MG63 (cell line): ENCODE data around the gene GZF1. TPM values are rescaled to one million over a fixed set of nuclear protein-coding genes. Genes with fewer than 3 reads are reported as not detected.

ENCODE experiments used
- DNase-seq: peaks from one replicate; pipeline ENCODE4 v3.0.0-alpha.2; 2020
- H3K27me3 ChIP-seq: fragments of 250-450 bp; sonication (Bioruptor Pico); 2 replicates; pipeline ENCODE4 v1.5.1; 2020; ENCODE audit warnings: mild to moderate bottlenecking, moderate library complexity
- H3K36me3 ChIP-seq: fragments of 250-450 bp; sonication (Bioruptor Pico); 2 replicates; pipeline ENCODE4 v1.5.1; 2020; ENCODE audit warnings: mild to moderate bottlenecking, moderate library complexity
- H3K4me3 ChIP-seq: fragments of 250-450 bp; sonication (Bioruptor Pico); 2 replicates; pipeline ENCODE4 v1.5.1; 2020; ENCODE audit warnings: mild to moderate bottlenecking, moderate library complexity
- H3K9me3 ChIP-seq: fragments of 250-450 bp; sonication (Bioruptor Pico); 2 replicates; pipeline ENCODE4 v1.5.1; 2020; ENCODE audit warnings: mild to moderate bottlenecking, moderate library complexity
- total RNA-seq: library from RNA; depleted of rRNA; stranded (reverse); fragments of >200 nt; shearing (Covaris generic); gene quantifications from 2 replicates; pipeline ENCODE4 v1.2.3, GENCODE V29; 2014; ENCODE audit warnings: low replicate concordance

Gene GZF1
- total RNA-seq, 1 experiment from 2014 or later, result 8.2 TPM

GRCh38 chr20:23386304-23387117 lies 24.5 kb downstream of the GZF1 start:
- no peak for DNase-seq
- Histone ChIP-seq H3K4me3 (no peak overlapping the region), H3K36me3 (peaks cover 4% of the 10 kb centered on the region), H3K27me3 (no peaks in the 10 kb centered on the region), H3K9me3 (peaks cover 6% of the 10 kb centered on the region; the same call in 1 of the 2 replicates)

GRCh38 chr20:23387118-23387443 lies 25.1 kb downstream of the GZF1 start:
- no peak overlapping the region for H3K4me3 ChIP-seq
- no peaks in the 10 kb centered on the region for H3K27me3 ChIP-seq
- H3K9me3 ChIP-seq, result peaks cover 6% of the 10 kb centered on the region; the same call in 1 of the 2 replicates
- DNase-seq, result no peak
- H3K36me3 ChIP-seq, result peaks cover 4% of the 10 kb centered on the region

GRCh38 chr20:23390091-23390774 lies 28.3 kb downstream of the GZF1 start:
- H3K36me3 ChIP-seq, result no peaks in the 10 kb centered on the region; the same call in 1 of the 2 replicates
- no peaks in the 10 kb centered on the region for H3K27me3 ChIP-seq
- H3K9me3 ChIP-seq, result no peaks in the 10 kb centered on the region
- no peak overlapping the region for H3K4me3 ChIP-seq
- no peak for DNase-seq

- Histone ChIP-seq H3K27me3 (no peaks in the 10 kb centered on the region), H3K4me3 (no peak overlapping the region), H3K36me3 (no peaks in the 10 kb centered on the region; the same call in 1 of the 2 replicates), H3K9me3 (no peaks in the 10 kb centered on the region)
- DNase-seq, result no peak
Measured at GRCh38 chr20:23391707-23392310, 29.8 kb downstream of the GZF1 start.

- DNase-seq, result no peak
- no peaks in the 10 kb centered on the region; the same call in 1 of the 2 replicates for H3K36me3 ChIP-seq
Measured at GRCh38 chr20:23393996-23394775, 32.2 kb downstream of the GZF1 start.

GRCh38 chr20:23396950-23397627 lies 35.1 kb downstream of the GZF1 start:
- no peaks in the 10 kb centered on the region for H3K9me3 ChIP-seq
- H3K4me3 ChIP-seq, result no peak overlapping the region
- no peaks in the 10 kb centered on the region for H3K27me3 ChIP-seq
- no peak for DNase-seq
- H3K36me3 ChIP-seq, result no peaks in the 10 kb centered on the region

More at GRCh38 chr20:23393996-23394775, 32.2 kb downstream of the GZF1 start:
- no peak overlapping the region for H3K4me3 ChIP-seq
- H3K9me3 ChIP-seq, result no peaks in the 10 kb centered on the region
- H3K27me3 ChIP-seq, result no peaks in the 10 kb centered on the region

GRCh38 chr20:23397961-23398360 lies 36.0 kb downstream of the GZF1 start:
- no peaks in the 10 kb centered on the region for H3K27me3 ChIP-seq
- no peaks in the 10 kb centered on the region for H3K9me3 ChIP-seq
- no peak overlapping the region for H3K4me3 ChIP-seq
- no peaks in the 10 kb centered on the region for H3K36me3 ChIP-seq
- DNase-seq, result no peak

GRCh38 chr20:23399568-23400241 lies 37.7 kb downstream of the GZF1 start:
- Histone ChIP-seq H3K4me3 (no peak overlapping the region), H3K27me3 (no peaks in the 10 kb centered on the region), H3K9me3 (no peaks in the 10 kb centered on the region), H3K36me3 (no peaks in the 10 kb centered on the region)
- DNase-seq, result no peak

GRCh38 chr20:23401051-23401450 lies 39.1 kb downstream of the GZF1 start:
- Histone ChIP-seq H3K27me3 (no peaks in the 10 kb centered on the region), H3K4me3 (no peak overlapping the region), H3K36me3 (no peaks in the 10 kb centered on the region), H3K9me3 (no peaks in the 10 kb centered on the region)
- DNase-seq, result no peak

- Histone ChIP-seq H3K4me3 (no peak overlapping the region), H3K9me3 (no peaks in the 10 kb centered on the region), H3K27me3 (no peaks in the 10 kb centered on the region), H3K36me3 (no peaks in the 10 kb centered on the region)
- no peak for DNase-seq
Measured at GRCh38 chr20:23403751-23404150, 41.8 kb downstream of the GZF1 start.

GRCh38 chr20:23404196-23404595 lies 42.2 kb downstream of the GZF1 start:
- Histone ChIP-seq H3K4me3 (no peak overlapping the region), H3K9me3 (no peaks in the 10 kb centered on the region), H3K36me3 (no peaks in the 10 kb centered on the region), H3K27me3 (no peaks in the 10 kb centered on the region)
- no peak for DNase-seq

- H3K4me3 ChIP-seq, result no peak overlapping the region
- H3K36me3 ChIP-seq, result no peaks in the 10 kb centered on the region
- no peak for DNase-seq
- H3K27me3 ChIP-seq, result no peaks in the 10 kb centered on the region
- H3K9me3 ChIP-seq, result no peaks in the 10 kb centered on the region
Measured at GRCh38 chr20:23406880-23407279, 44.9 kb downstream of the GZF1 start.

- Histone ChIP-seq H3K36me3 (no peaks in the 10 kb centered on the region), H3K9me3 (no peaks in the 10 kb centered on the region), H3K27me3 (no peaks in the 10 kb centered on the region), H3K4me3 (no peak overlapping the region)
- no peak for DNase-seq
Measured at GRCh38 chr20:23407781-23408464, 45.9 kb downstream of the GZF1 start.

GRCh38 chr20:23408957-23409356 lies 47.0 kb downstream of the GZF1 start:
- H3K36me3 ChIP-seq, result no peaks in the 10 kb centered on the region
- no peak overlapping the region for H3K4me3 ChIP-seq
- DNase-seq, result no peak
- no peaks in the 10 kb centered on the region for H3K27me3 ChIP-seq
- H3K9me3 ChIP-seq, result no peaks in the 10 kb centered on the region

- Histone ChIP-seq H3K36me3 (no peaks in the 10 kb centered on the region), H3K9me3 (no peaks in the 10 kb centered on the region), H3K27me3 (no peaks in the 10 kb centered on the region), H3K4me3 (no peak overlapping the region)
- DNase-seq, result no peak
Measured at GRCh38 chr20:23409800-23410199, 47.8 kb downstream of the GZF1 start.
